HEK293T (cell line): ENCODE measurements around the gene ARHGEF1.

Experiments
- FOXK2 ChIP-seq: fragments of 450-650 bp; IDR thresholded peaks from 2 replicates; pipeline ENCODE4 v1.6.1; 2016; ENCODE audit warnings: mild to moderate bottlenecking
- HDGF ChIP-seq: fragments of 450-650 bp; IDR thresholded peaks from 2 replicates; pipeline ENCODE4 v1.6.1; 2017; ENCODE audit warnings: antibody characterized with exemption, borderline replicate concordance
- TARDBP ChIP-seq: fragments of 450-650 bp; IDR thresholded peaks from 2 replicates; pipeline ENCODE4 v1.6.1; 2016

DNA sequence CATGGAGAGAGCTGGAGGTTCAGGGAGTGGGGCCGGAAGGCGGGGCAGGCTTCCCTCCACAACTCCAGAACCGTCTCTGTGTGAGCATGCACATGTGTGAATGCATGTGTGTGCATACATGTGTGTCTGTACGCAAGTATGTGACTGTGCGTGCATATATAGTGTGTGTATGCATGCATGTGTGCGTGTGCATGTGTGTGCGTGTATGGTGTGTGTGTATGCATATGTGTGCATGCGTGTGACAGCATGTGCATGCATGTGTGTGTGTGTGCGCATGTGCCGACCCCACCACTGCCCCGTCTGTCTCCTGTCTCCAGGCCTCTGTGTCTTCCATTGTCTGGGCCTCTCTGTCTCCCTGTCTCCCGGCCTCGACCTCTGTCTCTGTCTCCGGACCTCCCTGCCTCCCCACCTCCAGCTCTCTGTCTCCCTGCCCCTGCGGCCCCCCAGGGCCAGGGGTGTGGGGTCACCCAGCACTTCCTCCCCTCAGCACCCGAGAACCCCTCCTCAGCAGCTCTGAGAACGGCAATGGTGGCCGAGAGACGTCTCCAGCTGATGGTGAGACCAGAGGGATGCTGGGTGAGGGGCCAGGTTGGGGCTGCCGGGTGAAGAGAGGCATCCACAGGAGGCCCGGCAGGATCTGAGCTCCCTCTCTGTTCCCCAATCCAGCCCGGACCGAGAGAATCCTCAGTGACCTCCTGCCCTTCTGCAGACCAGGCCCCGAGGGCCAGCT, 22.5 kb downstream of the ARHGEF1 start:
- TF ChIP-seq TARDBP: no peak
- no peak for TF ChIP-seq HDGF
- no peak for TF ChIP-seq FOXK2
